UCSD-AML1 (cell line): ENCODE data around the gene OR4D11.
"Not testable (repeated sequence)": the region's sequence is repeated elsewhere in the genome, so short reads cannot be mapped to it uniquely, and the experiment has no call there.

Experiments used
- DNase-seq: peaks from one replicate; lab custom pipeline; 2025; ENCODE audit not compliant: unreplicated experiment; lab: John Stamatoyannopoulos, UW

Gene OR4D11

DNA sequence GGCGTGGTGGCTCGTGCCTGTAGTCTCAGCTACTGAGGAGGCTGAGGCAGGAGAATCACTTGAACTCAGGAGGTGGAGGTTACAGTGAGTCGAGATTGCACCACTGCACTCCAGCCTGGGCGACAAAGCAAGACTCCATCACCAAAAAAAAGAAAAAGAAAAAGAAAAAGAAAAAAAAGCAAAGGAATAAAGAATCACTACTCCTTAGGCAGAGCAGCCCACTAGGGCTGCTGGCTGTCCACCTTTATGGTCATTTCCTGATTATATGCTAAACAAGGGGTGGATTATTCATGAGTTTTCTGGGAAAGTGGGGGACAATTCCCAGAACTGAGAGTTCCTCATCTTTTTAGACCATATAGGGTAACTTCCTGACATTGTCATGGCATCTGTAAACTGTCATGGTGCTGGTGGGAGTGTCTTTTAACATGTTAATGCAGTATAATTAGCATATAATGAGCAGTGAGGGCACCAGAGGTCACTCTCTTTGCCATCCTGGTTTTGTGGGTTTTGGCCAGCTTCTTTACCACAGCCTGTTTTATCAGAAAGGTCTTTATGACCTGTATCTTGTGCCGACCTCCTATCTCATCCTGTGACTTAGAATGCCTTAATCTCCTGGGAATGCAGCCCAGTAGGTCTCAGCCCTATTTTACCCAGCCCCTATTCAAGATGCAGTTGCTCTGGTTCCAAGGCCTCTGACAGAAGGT is 44.4 kb downstream of the OR4D11 start:
- not testable (repeated sequence) for DNase-seq

DNA sequence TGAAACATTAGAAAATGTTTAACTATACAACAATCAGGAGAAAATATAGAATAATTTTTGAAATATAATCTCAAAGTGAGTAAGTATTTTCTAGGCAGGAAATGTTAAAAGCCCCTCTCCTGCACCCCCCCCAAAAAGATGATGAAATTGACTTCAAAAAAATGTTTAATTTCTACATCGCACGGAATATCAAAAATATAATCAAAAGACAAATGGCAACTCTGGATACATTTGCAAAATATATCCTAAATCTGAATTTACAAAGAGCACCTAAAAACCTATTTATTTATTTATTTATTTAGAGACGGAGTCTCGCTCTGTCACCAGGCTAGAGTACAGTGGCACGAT is 44.9 kb downstream of the OR4D11 start:
- no peak for DNase-seq

DNA sequence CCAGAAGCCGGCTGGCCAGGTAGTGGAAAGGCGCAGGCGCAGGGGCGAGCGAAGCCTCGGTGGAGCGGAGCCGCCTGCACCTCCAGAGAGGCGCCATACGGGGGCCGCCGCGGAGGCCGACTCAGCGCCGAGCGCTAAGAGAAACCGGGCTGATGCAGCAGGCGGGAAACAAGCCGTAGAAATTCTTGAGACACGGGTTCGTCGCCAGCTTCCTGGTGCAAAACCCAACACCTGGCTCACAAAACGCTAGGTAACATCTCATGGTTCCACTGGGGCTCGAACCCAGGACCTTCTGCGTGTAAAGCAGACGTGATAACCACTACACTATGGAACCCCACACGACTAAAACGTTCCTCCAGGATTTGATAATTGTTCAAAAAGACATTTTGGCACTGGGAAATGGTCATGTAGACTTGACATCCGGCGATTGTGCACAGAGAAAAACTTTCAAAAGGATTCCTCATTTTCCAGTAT is 47.0 kb downstream of the OR4D11 start:
- DNase-seq: peak; percentile 88

DNA sequence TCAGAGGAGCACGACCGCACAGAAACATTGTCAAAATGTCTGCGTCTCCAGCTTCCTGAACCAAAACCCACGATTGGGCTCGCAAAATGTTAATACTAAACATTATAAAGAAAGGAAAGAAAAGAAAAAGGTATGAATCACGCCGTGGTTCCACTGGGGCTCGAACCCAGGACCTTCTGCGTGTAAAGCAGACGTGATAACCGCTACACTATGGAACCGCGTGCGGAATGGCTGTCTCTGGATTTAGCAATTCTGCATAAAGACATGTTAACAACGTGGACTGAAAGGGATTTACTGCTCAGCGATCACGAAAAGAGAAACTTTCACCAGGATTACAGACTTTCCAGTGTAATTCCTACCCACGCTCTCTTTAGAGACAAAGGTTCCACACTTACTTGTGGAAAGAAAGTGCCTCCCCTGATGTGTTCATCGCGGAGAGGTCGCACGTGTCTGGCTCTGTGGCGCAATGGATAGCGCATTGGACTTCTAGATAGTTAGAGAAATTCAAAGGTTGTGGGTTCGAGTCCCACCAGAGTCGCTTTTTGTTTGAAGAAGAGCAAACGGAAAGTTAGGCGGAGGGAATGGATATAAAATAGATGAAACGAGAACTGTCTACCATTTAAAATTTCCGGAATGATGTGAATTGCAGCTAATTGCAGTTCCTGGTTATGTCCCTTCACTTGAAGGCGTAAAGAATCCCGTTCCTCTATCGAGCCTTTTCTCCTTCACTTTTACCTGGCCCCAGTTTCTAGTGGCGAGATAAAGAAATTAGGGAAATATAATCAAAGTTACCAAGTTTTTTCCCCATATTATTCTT is 47.7 kb downstream of the OR4D11 start:
- DNase-seq: peak; percentile 84

DNA sequence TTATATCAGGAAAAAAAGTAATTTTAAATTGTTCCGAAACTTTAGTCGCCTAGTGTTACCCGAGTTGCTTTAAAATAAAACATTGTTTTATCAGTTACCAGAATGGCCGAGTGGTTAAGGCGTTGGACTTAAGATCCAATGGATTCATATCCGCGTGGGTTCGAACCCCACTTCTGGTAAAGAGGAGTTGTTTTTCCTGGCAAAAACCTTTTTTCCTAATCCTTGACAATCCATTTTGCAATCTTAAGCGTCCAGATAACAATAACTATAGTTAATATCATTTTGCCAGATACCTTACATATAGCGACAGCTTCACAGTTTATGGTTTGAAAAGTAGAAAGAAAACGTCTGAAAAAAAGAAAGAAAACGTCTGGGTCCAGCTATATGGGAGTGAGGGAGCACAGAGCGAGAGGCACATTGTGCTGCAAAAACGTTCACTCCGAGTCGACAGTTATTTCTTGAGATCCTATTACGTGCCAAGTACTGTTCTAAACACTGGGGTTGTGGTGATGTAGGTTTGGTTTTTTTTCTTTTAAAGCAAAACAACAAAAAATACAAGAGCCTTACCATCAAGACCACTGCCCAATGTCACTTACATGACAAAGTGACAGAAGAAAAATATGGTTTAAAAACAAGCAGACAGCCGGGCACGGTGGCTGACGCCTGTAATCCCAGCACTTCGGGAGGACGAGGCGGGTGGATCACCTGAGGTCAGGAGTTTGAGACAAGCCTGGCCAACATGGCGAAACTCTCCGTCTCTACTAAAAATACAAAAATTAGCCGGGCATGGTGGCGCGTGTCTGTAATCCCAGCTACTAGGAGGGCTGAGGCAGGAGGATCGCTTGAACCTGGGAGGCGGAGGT is 48.5 kb downstream of the OR4D11 start:
- DNase-seq: peak; percentile 19

DNA sequence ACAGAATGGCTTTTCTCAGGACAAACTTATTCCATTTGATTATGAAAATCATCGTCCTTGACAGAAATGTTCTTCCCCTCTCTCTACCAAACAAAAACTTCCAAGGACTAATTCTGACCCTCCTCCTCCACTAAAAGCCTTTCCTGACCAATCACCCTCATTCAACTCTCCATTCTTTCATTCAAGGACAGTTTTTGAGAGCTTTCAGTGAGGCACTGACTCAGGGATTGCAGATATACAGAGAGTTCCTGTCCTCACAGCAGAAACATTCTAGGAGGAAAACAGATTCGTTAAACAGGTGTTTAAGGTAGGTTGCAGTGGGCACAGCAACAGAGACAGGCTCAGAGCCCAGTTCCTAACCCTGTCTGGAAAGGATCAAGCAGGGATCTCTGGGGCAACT is 49.5 kb downstream of the OR4D11 start:
- DNase-seq: no peak

DNA sequence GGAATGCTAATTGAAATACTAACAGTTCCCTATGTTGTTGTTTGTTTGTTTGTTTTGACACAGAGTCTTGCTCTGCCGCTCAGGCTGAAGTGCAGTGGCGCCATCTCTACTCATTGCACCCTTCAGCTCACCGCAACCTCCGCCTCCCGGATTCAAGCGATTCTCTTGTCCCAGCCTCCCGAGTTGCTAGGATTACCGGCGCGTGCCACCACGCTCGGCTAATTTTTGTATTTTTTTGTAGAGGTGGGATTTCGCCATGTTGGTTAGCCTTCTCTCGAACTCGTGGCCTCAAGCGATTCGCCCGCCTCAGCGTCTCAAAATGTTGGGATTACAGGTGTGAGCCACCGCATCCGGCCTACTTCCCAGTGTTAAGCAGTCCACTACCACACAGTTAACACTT is 49.9 kb downstream of the OR4D11 start:
- DNase-seq: no peak
